K562 (cell line): ENCODE data around the gene RUNX1. TPM values are rescaled to one million over a fixed set of nuclear protein-coding genes. Genes with fewer than 3 reads are reported as not detected.

Source experiments
- ATF6 ChIP-seq: sonication (generic); formaldehyde crosslinking; IDR thresholded peaks from 2 replicates; pipeline ENCODE4 v1.4.0; 2020; ENCODE audit warnings: mild to moderate bottlenecking, missing genetic modification reagents
- BRF1 ChIP-seq: IDR thresholded peaks from 3 replicates; pipeline ENCODE4 v1.6.1; 2011; ENCODE audit warnings: borderline replicate concordance, mild to moderate bottlenecking; ENCODE audit not compliant: insufficient read length; ENCODE audit errors: extremely low read depth
- CBX2 ChIP-seq: fragments of 200-600 bp; sonication (generic); IDR thresholded peaks from one replicate; pipeline ENCODE4 v1.6.1; 2012; ENCODE audit warnings: mild to moderate bottlenecking, low read length, inconsistent platforms; ENCODE audit not compliant: insufficient read depth, poor library complexity, severe bottlenecking
- DNMT1 ChIP-seq: fragments of 450-650 bp; IDR thresholded peaks from 2 replicates; pipeline ENCODE4 v1.6.1; 2016; ENCODE audit warnings: antibody characterized with exemption, mild to moderate bottlenecking
- FOXJ3 ChIP-seq: sonication (generic); formaldehyde crosslinking; IDR thresholded peaks from 2 replicates; pipeline ENCODE4 v1.4.0; 2020; ENCODE audit warnings: mild to moderate bottlenecking, missing genetic modification reagents
- GABPA ChIP-seq: fragments of 200-800 bp; sonication (Bioruptor generic); conservative IDR thresholded peaks from 2 replicates; pipeline ENCODE4 v1.6.1; 2016; ENCODE audit warnings: low read depth, missing genetic modification characterization, missing compliant biosample characterization
- HDAC2 ChIP-seq: fragments of 450-650 bp; IDR thresholded peaks from 2 replicates; pipeline ENCODE4 v1.6.1; 2016; ENCODE audit warnings: mild to moderate bottlenecking
- HDAC8 ChIP-seq: fragments of 450-650 bp; IDR thresholded peaks from 2 replicates; pipeline ENCODE4 v1.6.1; 2016; ENCODE audit warnings: mild to moderate bottlenecking, missing genetic modification characterization, moderate library complexity, missing compliant biosample characterization
- HNRNPLL ChIP-seq: fragments of 200-400 bp; formaldehyde crosslinking; IDR thresholded peaks from 2 replicates; pipeline ENCODE4 v1.6.1; 2017; ENCODE audit warnings: low read length, low read depth, mild to moderate bottlenecking; ENCODE audit not compliant: poor library complexity, severe bottlenecking
- HSF4 ChIP-seq: fragments of 250-450 bp; sonication (Bioruptor Pico); IDR thresholded peaks from 2 replicates; pipeline ENCODE4 v2.1.2; 2022; ENCODE audit warnings: mild to moderate bottlenecking, moderate library complexity, borderline replicate concordance
- IRF2 ChIP-seq: sonication (generic); formaldehyde crosslinking; IDR thresholded peaks from 2 replicates; pipeline ENCODE4 v1.8.1; 2022; ENCODE audit warnings: mild to moderate bottlenecking, missing genetic modification reagents
- JUN ChIP-seq, 2 experiments: sonication (generic) in 1 of 2; formaldehyde crosslinking in 1 of 2; IDR thresholded peaks; 2 replicates each; pipeline versions ENCODE4 v1.6.1 to v1.8.0; 2012 to 2022; ENCODE audit warnings: borderline replicate concordance in 2 of 2, mild to moderate bottlenecking in 2 of 2, improper control_type of control experiment in 1 of 2, low read depth in 1 of 2, low read length in 1 of 2, missing genetic modification reagents in 1 of 2
- KLF1 ChIP-seq: fragments of 450-650 bp; IDR thresholded peaks from 2 replicates; pipeline ENCODE4 v1.6.1; 2016; ENCODE audit warnings: missing genetic modification characterization, missing compliant biosample characterization
- NCOA2 ChIP-seq, 2 experiments: fragments of 450-650 bp; IDR thresholded peaks; 2 replicates each; pipeline ENCODE4 v1.6.1; 2018; ENCODE audit warnings: mild to moderate bottlenecking in 2 of 2, moderate library complexity in 1 of 2; ENCODE audit not compliant: partially characterized antibody in 2 of 2
- NFE2L1 ChIP-seq: fragments of 450-650 bp; IDR thresholded peaks from 2 replicates; pipeline ENCODE4 v1.6.1; 2016; ENCODE audit warnings: missing genetic modification characterization, low read depth, mild to moderate bottlenecking, missing compliant biosample characterization, moderate library complexity, borderline replicate concordance
- PHTF2 ChIP-seq: fragments of 250-450 bp; sonication (Bioruptor Pico); IDR thresholded peaks from 2 replicates; pipeline ENCODE4 v1.5.0; 2021; ENCODE audit warnings: mild to moderate bottlenecking
- RBM22 ChIP-seq: fragments of 200-400 bp; formaldehyde crosslinking; IDR thresholded peaks from 2 replicates; pipeline ENCODE4 v1.6.1; 2018; ENCODE audit warnings: low read length, low read depth; ENCODE audit not compliant: poor library complexity, severe bottlenecking
- SMAD4 ChIP-seq: fragments of 250-450 bp; sonication (Bioruptor Pico); conservative IDR thresholded peaks from 2 replicates; pipeline ENCODE4 v1.8.0; 2021; ENCODE audit warnings: inconsistent platforms, mild to moderate bottlenecking, moderate library complexity
- TAF1 ChIP-seq: IDR thresholded peaks from 2 replicates; pipeline ENCODE4 v1.6.1; 2011; ENCODE audit warnings: mild to moderate bottlenecking, low read length, moderate library complexity; ENCODE audit not compliant: insufficient read depth, control insufficient read depth, severe bottlenecking; ENCODE audit errors: extremely low read depth
- TFAM ChIP-seq: fragments of 250-450 bp; sonication (Bioruptor Pico); conservative IDR thresholded peaks from 2 replicates; pipeline ENCODE4 v1.5.0; 2021; ENCODE audit warnings: mild to moderate bottlenecking, moderate library complexity
- ZC3H11A ChIP-seq: IDR thresholded peaks from 2 replicates; pipeline ENCODE4 v1.6.1; 2012; ENCODE audit warnings: low read depth, low read length, improper control_type of control experiment
- ZNF780A ChIP-seq: fragments of 250-450 bp; sonication (Bioruptor Pico); IDR thresholded peaks from 2 replicates; pipeline ENCODE4 v1.5.0; 2021; ENCODE audit warnings: mild to moderate bottlenecking
- polyA plus RNA-seq, 8 experiments: library from polyadenylated mRNA; depleted of rRNA in 4 of 8; stranded (reverse) in 5 of 8; unstranded in 3 of 8; fragments of >200 nt; fragmentation: Nextera tagmentation in 2 of 8; fragmentation: Illumina TruSeq in 1 of 8; extraction: Ambion mirVana in 2 of 8; extraction: Trizol in 1 of 8; gene quantifications; 2 replicates each; pipeline versions ENCODE4 v1.2.1 to v1.2.3, GENCODE V29; 2011 to 2014; ENCODE audit warnings: inconsistent platforms in 1 of 8, missing spikeins in 1 of 8
- total RNA-seq, 7 experiments: library from RNA; depleted of rRNA in 6 of 7; stranded (reverse); fragments of >200 nt in 6 of 7; fragmentation: Illumina TruSeq in 2 of 7; extraction: Trizol in 2 of 7; gene quantifications; 2 replicates each; pipeline versions ENCODE4 v1.2.1 to v1.2.3, GENCODE V29; 2011 to 2021; ENCODE audit warnings: low replicate concordance in 1 of 7
- TF ChIP-seq, protein P1 (sequence below): fragments of 250-450 bp; sonication (Bioruptor Pico); IDR thresholded peaks from 2 replicates; pipeline ENCODE4 v1.9.0; 2021; ENCODE audit warnings: mild to moderate bottlenecking, inconsistent platforms

Gene RUNX1
- total and polyA plus RNA-seq, 9 of the 15 experiments (the other 6 are each of a cell fraction or from before 2014, with no cell fraction given): 2.2 to 68.6 (median 17.8) TPM

GRCh38 chr21:35051287-35051818, 2.3 kb upstream of the RUNX1 start (continued):
- no peak for TF ChIP-seq ZC3H11A
- no peak for TF ChIP-seq HDAC8 (tag)
- TF ChIP-seq RBM22: no peak
- peak; percentile 31 for TF ChIP-seq TAF1
- peak; percentile 25 for TF ChIP-seq HNRNPLL
- peak; percentile 89 for TF ChIP-seq SMAD4 (CRISPR knock-in tag)
- no peak for TF ChIP-seq TFAM (CRISPR knock-in tag)
- no peak for TF ChIP-seq ZNF780A (CRISPR knock-in tag)
- 0 out of 2 replicates have a peak, but pooled peaks have one; percentile 10 for TF ChIP-seq HSF4 (CRISPR knock-in tag)
- no peak for TF ChIP-seq CBX2
- TF ChIP-seq, protein P1, sequence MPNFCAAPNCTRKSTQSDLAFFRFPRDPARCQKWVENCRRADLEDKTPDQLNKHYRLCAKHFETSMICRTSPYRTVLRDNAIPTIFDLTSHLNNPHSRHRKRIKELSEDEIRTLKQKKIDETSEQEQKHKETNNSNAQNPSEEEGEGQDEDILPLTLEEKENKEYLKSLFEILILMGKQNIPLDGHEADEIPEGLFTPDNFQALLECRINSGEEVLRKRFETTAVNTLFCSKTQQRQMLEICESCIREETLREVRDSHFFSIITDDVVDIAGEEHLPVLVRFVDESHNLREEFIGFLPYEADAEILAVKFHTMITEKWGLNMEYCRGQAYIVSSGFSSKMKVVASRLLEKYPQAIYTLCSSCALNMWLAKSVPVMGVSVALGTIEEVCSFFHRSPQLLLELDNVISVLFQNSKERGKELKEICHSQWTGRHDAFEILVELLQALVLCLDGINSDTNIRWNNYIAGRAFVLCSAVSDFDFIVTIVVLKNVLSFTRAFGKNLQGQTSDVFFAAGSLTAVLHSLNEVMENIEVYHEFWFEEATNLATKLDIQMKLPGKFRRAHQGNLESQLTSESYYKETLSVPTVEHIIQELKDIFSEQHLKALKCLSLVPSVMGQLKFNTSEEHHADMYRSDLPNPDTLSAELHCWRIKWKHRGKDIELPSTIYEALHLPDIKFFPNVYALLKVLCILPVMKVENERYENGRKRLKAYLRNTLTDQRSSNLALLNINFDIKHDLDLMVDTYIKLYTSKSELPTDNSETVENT: no peak
- TF ChIP-seq KLF1 (tag): no peak
- no peak for TF ChIP-seq PHTF2 (CRISPR knock-in tag)
- TF ChIP-seq ATF6 (CRISPR knock-in tag): no peak
- no peak for TF ChIP-seq DNMT1
- no peak for TF ChIP-seq FOXJ3 (CRISPR knock-in tag)
- no peak for TF ChIP-seq NCOA2 (IDR thresholded peaks at IDR 0.05; ENCODE audit: partially characterized antibody in 2 of 2)
- no peak for TF ChIP-seq GABPA (tag)
- 0 out of 2 replicates have a peak, but pooled peaks have one; percentile 22 for TF ChIP-seq HDAC2
- 0 out of 2 replicates have a peak, but pooled peaks have one; percentile 10 for TF ChIP-seq JUN (IDR thresholded peaks at IDR 0.05; ENCODE audit: borderline replicate concordance, low read depth, low read length)
- TF ChIP-seq JUN (CRISPR knock-in tag; IDR thresholded peaks at IDR 0.05; ENCODE audit: borderline replicate concordance): no peak
- no peak for TF ChIP-seq IRF2 (CRISPR knock-in tag)
- TF ChIP-seq BRF1: no peak
- no peak for TF ChIP-seq NFE2L1
